GM23338 (cell line): ENCODE data around the gene INPP4B.

Experiments
- CREB1 ChIP-seq: fragments of 250-450 bp; sonication (Bioruptor Pico); IDR thresholded peaks from 2 replicates; pipeline ENCODE4 v1.5.0; 2020; ENCODE audit warnings: low read depth, mild to moderate bottlenecking, moderate library complexity
- EZH2 ChIP-seq: fragments of 200-600 bp; sonication (generic); IDR thresholded peaks from one replicate; pipeline ENCODE4 v1.8.0; 2017; ENCODE audit warnings: antibody characterized with exemption, mild to moderate bottlenecking, low read depth; ENCODE audit not compliant: unreplicated experiment
- NANOG ChIP-seq: IDR thresholded peaks from 2 replicates; pipeline ENCODE4 v1.6.1; 2016; ENCODE audit warnings: antibody characterized with exemption, borderline replicate concordance
- POLR2AphosphoS5 ChIP-seq: IDR thresholded peaks from 2 replicates; pipeline ENCODE4 v1.6.1; 2016; ENCODE audit warnings: antibody characterized with exemption, low read depth
- ZNF331 ChIP-seq: fragments of 250-450 bp; sonication (Bioruptor Pico); IDR thresholded peaks from 2 replicates; pipeline ENCODE4 v1.5.0; 2020; ENCODE audit warnings: low read depth, mild to moderate bottlenecking, moderate library complexity
- TF ChIP-seq, protein P1 (sequence below), 2 experiments: fragments of 200-600 bp in 1 of 2; sonication (generic) in 1 of 2; conservative IDR thresholded peaks; 2 replicates each; pipeline versions ENCODE4 v1.5.1 to v1.6.1; 2016 to 2017; ENCODE audit warnings: antibody characterized with exemption in 2 of 2, low read depth in 2 of 2, mild to moderate bottlenecking in 2 of 2, moderate library complexity in 1 of 2

DNA sequence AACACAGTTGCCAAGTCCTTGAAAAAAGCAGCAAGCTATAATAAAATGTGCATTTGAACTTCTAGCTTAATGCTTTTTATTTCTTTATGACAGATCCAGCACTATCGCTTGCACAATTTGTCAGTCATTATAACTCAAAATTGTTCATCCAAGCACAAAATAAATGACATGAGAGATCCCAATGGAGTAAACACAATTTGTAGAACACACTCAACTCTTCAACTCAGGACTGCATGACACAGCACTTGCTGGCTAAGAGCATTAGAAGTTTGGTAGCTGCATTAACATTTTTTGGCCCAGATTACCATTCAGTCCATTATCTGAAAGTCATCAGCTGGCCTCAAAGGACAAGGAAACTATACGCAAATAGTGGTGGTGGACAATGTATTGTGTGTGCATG, 530.1 kb downstream of the INPP4B start:
- TF ChIP-seq CREB1 (CRISPR knock-in tag) (no peak), POLR2AphosphoS5 (no peak), EZH2 (no peak), ZNF331 (CRISPR knock-in tag) (no peak), NANOG (no peak)
- TF ChIP-seq, protein P1, sequence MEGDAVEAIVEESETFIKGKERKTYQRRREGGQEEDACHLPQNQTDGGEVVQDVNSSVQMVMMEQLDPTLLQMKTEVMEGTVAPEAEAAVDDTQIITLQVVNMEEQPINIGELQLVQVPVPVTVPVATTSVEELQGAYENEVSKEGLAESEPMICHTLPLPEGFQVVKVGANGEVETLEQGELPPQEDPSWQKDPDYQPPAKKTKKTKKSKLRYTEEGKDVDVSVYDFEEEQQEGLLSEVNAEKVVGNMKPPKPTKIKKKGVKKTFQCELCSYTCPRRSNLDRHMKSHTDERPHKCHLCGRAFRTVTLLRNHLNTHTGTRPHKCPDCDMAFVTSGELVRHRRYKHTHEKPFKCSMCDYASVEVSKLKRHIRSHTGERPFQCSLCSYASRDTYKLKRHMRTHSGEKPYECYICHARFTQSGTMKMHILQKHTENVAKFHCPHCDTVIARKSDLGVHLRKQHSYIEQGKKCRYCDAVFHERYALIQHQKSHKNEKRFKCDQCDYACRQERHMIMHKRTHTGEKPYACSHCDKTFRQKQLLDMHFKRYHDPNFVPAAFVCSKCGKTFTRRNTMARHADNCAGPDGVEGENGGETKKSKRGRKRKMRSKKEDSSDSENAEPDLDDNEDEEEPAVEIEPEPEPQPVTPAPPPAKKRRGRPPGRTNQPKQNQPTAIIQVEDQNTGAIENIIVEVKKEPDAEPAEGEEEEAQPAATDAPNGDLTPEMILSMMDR (conservative IDR thresholded peaks at IDR 0.05; ENCODE audit: low read depth in 2 of 2), result no peak
